ENCODE results near the gene PDZRN4. TPM values are rescaled to one million over a fixed set of nuclear protein-coding genes. Genes with fewer than 3 reads are reported as not detected.
A peak's percentile ranks its signal among the peaks of the same experiment; 100 is the strongest.
"Not testable (repeated sequence)": the region's sequence is repeated elsewhere in the genome, so short reads cannot be mapped to it uniquely, and the experiment has no call there.

The PDZRN4 gene
- total RNA-seq, 1 experiment from 2014 or later = not detected

GRCh38 chr12:41213648-41214047 lies 25.5 kb downstream of the PDZRN4 start:
- no peak for DNase-seq (ENCODE audit: low spot score)

GRCh38 chr12:41217727-41218126 lies 29.6 kb downstream of the PDZRN4 start:
- no peak for DNase-seq (ENCODE audit: low spot score)

GRCh38 chr12:41220931-41221330 lies 32.8 kb downstream of the PDZRN4 start:
- DNase-seq (ENCODE audit: low spot score) = no peak

GRCh38 chr12:41221491-41221890 lies 33.4 kb downstream of the PDZRN4 start:
- DNase-seq (ENCODE audit: low spot score) = no peak

GRCh38 chr12:41223600-41223999 lies 35.5 kb downstream of the PDZRN4 start:
- DNase-seq (ENCODE audit: low spot score) = no peak

GRCh38 chr12:41224066-41224465 lies 35.9 kb downstream of the PDZRN4 start:
- no peak for DNase-seq (ENCODE audit: low spot score)

- DNase-seq (ENCODE audit: low spot score) = no peak
These were observed 37.1 kb downstream of the PDZRN4 start for GRCh38 chr12:41225179-41225578.

- no peak for DNase-seq (ENCODE audit: low spot score)
These were observed 40.1 kb downstream of the PDZRN4 start for GRCh38 chr12:41228066-41228820.

GRCh38 chr12:41230756-41231155 lies 42.6 kb downstream of the PDZRN4 start:
- no peak for DNase-seq (ENCODE audit: low spot score)

GRCh38 chr12:41234692-41235091 lies 46.6 kb downstream of the PDZRN4 start:
- no peak for DNase-seq (ENCODE audit: low spot score)

GRCh38 chr12:41242603-41243002 lies 54.5 kb downstream of the PDZRN4 start:
- no peak for DNase-seq (ENCODE audit: low spot score)

- DNase-seq (ENCODE audit: low spot score) = no peak
These were observed 60.3 kb downstream of the PDZRN4 start for GRCh38 chr12:41248391-41248790.

GRCh38 chr12:41250748-41251147 lies 62.6 kb downstream of the PDZRN4 start:
- DNase-seq (ENCODE audit: low spot score) = no peak

- DNase-seq (ENCODE audit: low spot score) = no peak
These were observed 66.1 kb downstream of the PDZRN4 start for GRCh38 chr12:41254004-41254914.

- not testable (repeated sequence) for DNase-seq (ENCODE audit: low spot score)
These were observed 75.1 kb downstream of the PDZRN4 start for GRCh38 chr12:41263196-41263595.

- DNase-seq (ENCODE audit: low spot score) = peak; percentile 9
These were observed 76.2 kb downstream of the PDZRN4 start for GRCh38 chr12:41264281-41264680.

- no peak for DNase-seq (ENCODE audit: low spot score)
These were observed 80.9 kb downstream of the PDZRN4 start for GRCh38 chr12:41269056-41269455.

- DNase-seq (ENCODE audit: low spot score) = no peak
These were observed 83.4 kb downstream of the PDZRN4 start for GRCh38 chr12:41271489-41271888.

- no peak for DNase-seq (ENCODE audit: low spot score)
These were observed 86.5 kb downstream of the PDZRN4 start for GRCh38 chr12:41274643-41275042.

- DNase-seq (ENCODE audit: low spot score) = peak; percentile 61
These were observed 89.2 kb downstream of the PDZRN4 start for GRCh38 chr12:41277100-41277945.

- DNase-seq (ENCODE audit: low spot score) = no peak
These were observed 89.8 kb downstream of the PDZRN4 start for GRCh38 chr12:41277946-41278267.
